H9 (cell line): ENCODE results near the gene DSCAM. TPM values are rescaled to one million over a fixed set of nuclear protein-coding genes. Genes with fewer than 3 reads are reported as not detected.

Source experiments
- DNase-seq: peaks from one replicate; pipeline ENCODE4 v3.0.0-alpha.2; 2017
- H2AFZ ChIP-seq: one replicate; pipeline ENCODE4 v1.6.1; 2013; ENCODE audit warnings: mild to moderate bottlenecking, low read length, control low read depth, moderate library complexity
- H2AK5ac ChIP-seq: 2 replicates; pipeline ENCODE4 v1.6.1; 2013; ENCODE audit warnings: low read length, control low read depth, mixed read lengths; ENCODE audit not compliant: insufficient read length
- H2BK120ac ChIP-seq: one replicate; pipeline ENCODE4 v1.6.1; 2013; ENCODE audit warnings: low read depth, mild to moderate bottlenecking, low read length, control low read depth, inconsistent platforms; ENCODE audit not compliant: poor library complexity, severe bottlenecking
- H2BK12ac ChIP-seq: 2 replicates; pipeline ENCODE4 v1.6.1; 2013; ENCODE audit warnings: low read length, control low read depth, mixed read lengths, low read depth; ENCODE audit not compliant: insufficient read length
- H2BK15ac ChIP-seq: 2 replicates; pipeline ENCODE4 v1.6.1; 2013; ENCODE audit warnings: low read depth, low read length, control low read depth
- H2BK20ac ChIP-seq: one replicate; pipeline ENCODE4 v1.6.1; 2013; ENCODE audit warnings: low read depth, mild to moderate bottlenecking, low read length, control low read depth, inconsistent platforms; ENCODE audit not compliant: poor library complexity, severe bottlenecking
- H2BK5ac ChIP-seq: 2 replicates; pipeline ENCODE4 v1.6.1; 2013; ENCODE audit warnings: low read length, control low read depth, mixed read lengths; ENCODE audit not compliant: insufficient read length
- H3K14ac ChIP-seq: 2 replicates; pipeline ENCODE4 v1.6.1; 2013; ENCODE audit warnings: low read length, control low read depth; ENCODE audit not compliant: insufficient read depth
- H3K18ac ChIP-seq: 2 replicates; pipeline ENCODE4 v1.6.1; 2013; ENCODE audit warnings: low read depth, mild to moderate bottlenecking, mixed read lengths, low read length, control low read depth; ENCODE audit not compliant: insufficient read length
- H3K23ac ChIP-seq: 2 replicates; pipeline ENCODE4 v1.6.1; 2013; ENCODE audit warnings: low read length, control low read depth, mixed read lengths, low read depth; ENCODE audit not compliant: insufficient read length
- H3K23me2 ChIP-seq: 2 replicates; pipeline ENCODE4 v1.6.1; 2013; ENCODE audit warnings: low read depth, mild to moderate bottlenecking, mixed read lengths, low read length, control low read depth; ENCODE audit not compliant: insufficient read length, poor library complexity, severe bottlenecking
- H3K27ac ChIP-seq: 2 replicates; pipeline ENCODE4 v1.5.1; 2013; ENCODE audit warnings: low read length, control low read depth, mixed read lengths, low read depth; ENCODE audit not compliant: insufficient read length
- H3K27me3 ChIP-seq: 2 replicates; pipeline ENCODE4 v1.6.1; 2013; ENCODE audit warnings: low read length, control low read depth, inconsistent platforms; ENCODE audit not compliant: insufficient read depth
- H3K4ac ChIP-seq: 2 replicates; pipeline ENCODE4 v1.6.1; 2013; ENCODE audit warnings: low read depth, mild to moderate bottlenecking, control low read depth, inconsistent platforms, low read length, moderate library complexity
- H3K4me1 ChIP-seq: 2 replicates; pipeline ENCODE4 v1.6.1; 2013; ENCODE audit warnings: low read length, control low read depth, inconsistent platforms; ENCODE audit not compliant: insufficient read depth
- H3K4me2 ChIP-seq: 2 replicates; pipeline ENCODE4 v1.6.1; 2013; ENCODE audit warnings: low read length, control low read depth, mixed read lengths; ENCODE audit not compliant: insufficient read length, insufficient read depth
- H3K56ac ChIP-seq: 2 replicates; pipeline ENCODE4 v1.6.1; 2013; ENCODE audit warnings: low read depth, mild to moderate bottlenecking, mixed read lengths, low read length, control low read depth; ENCODE audit not compliant: insufficient read length
- H3K79me1 ChIP-seq: 2 replicates; pipeline ENCODE4 v1.6.1; 2013; ENCODE audit warnings: low read depth, mild to moderate bottlenecking, moderate library complexity, low read length, control low read depth, inconsistent platforms; ENCODE audit not compliant: insufficient read depth, poor library complexity, severe bottlenecking
- H3K79me2 ChIP-seq: 2 replicates; pipeline ENCODE4 v1.6.1; 2013; ENCODE audit warnings: low read length, control low read depth, inconsistent platforms; ENCODE audit not compliant: insufficient read depth
- H3K9ac ChIP-seq: 2 replicates; pipeline ENCODE4 v1.6.1; 2013; ENCODE audit warnings: low read length, control low read depth, mixed read lengths; ENCODE audit not compliant: insufficient read length; ENCODE audit errors: extremely low read depth
- H3K9me3 ChIP-seq: one replicate; pipeline ENCODE4 v1.6.1; 2013; ENCODE audit warnings: low read depth, low read length, inconsistent platforms; ENCODE audit not compliant: control insufficient read depth
- H3T11ph ChIP-seq: one replicate; pipeline ENCODE4 v1.6.1; 2013; ENCODE audit warnings: mild to moderate bottlenecking, low read length, control low read depth, inconsistent platforms
- H4K20me1 ChIP-seq: one replicate; pipeline ENCODE4 v1.6.1; 2013; ENCODE audit not compliant: control insufficient read depth, insufficient read length, insufficient read depth
- H4K5ac ChIP-seq: 2 replicates; pipeline ENCODE4 v1.6.1; 2013; ENCODE audit warnings: low read depth, mild to moderate bottlenecking, mixed read lengths, low read length, control low read depth; ENCODE audit not compliant: insufficient read length
- H4K8ac ChIP-seq: replicated peaks from 2 replicates; pipeline ENCODE4 v1.6.1; 2013; ENCODE audit warnings: low read length, control low read depth, mixed read lengths, low read depth; ENCODE audit not compliant: insufficient read length
- H4K91ac ChIP-seq: 2 replicates; pipeline ENCODE4 v1.6.1; 2013; ENCODE audit warnings: low read depth, mild to moderate bottlenecking, moderate library complexity, mixed read lengths, low read length, control low read depth; ENCODE audit not compliant: insufficient read length
- H3K27ac Mint-ChIP-seq, 3 experiments: 2 replicates in 2 of 3; 3 replicates in 1 of 3; pipeline ENCODE4 v1.8.0; 2020 to 2021; ENCODE audit warnings: mixed read lengths in 3 of 3, mild to moderate bottlenecking in 1 of 3, moderate library complexity in 1 of 3
- H3K27me3 Mint-ChIP-seq: 2 replicates; pipeline ENCODE4 v1.8.0; 2021; ENCODE audit warnings: low read depth, mild to moderate bottlenecking, moderate library complexity, mixed read lengths
- H3K36me3 Mint-ChIP-seq, 3 experiments: 2 replicates in 2 of 3; 3 replicates in 1 of 3; pipeline ENCODE4 v1.8.0; 2020 to 2021; ENCODE audit warnings: low read depth in 3 of 3, mixed read lengths in 3 of 3; ENCODE audit not compliant: insufficient read depth in 1 of 3
- H3K4me1 Mint-ChIP-seq, 2 experiments: 2 replicates each; pipeline ENCODE4 v1.8.0; 2020; ENCODE audit warnings: mixed read lengths in 2 of 2
- H3K4me3 Mint-ChIP-seq, 2 experiments: 2 replicates in 1 of 2; 3 replicates in 1 of 2; pipeline ENCODE4 v1.8.0; 2020 to 2021; ENCODE audit warnings: mild to moderate bottlenecking in 2 of 2, mixed read lengths in 2 of 2, moderate library complexity in 1 of 2
- H3K9me3 Mint-ChIP-seq, 2 experiments: 2 replicates in 1 of 2; 3 replicates in 1 of 2; pipeline ENCODE4 v1.8.0; 2020; ENCODE audit warnings: mild to moderate bottlenecking in 2 of 2, mixed read lengths in 2 of 2, moderate library complexity in 1 of 2
- WGBS: extraction: QIAGEN DNeasy Blood & Tissue Kit; methylation state at CpG from one replicate; pipeline ENCODE4 v1.1.7; 2013; ENCODE audit warnings: missing lambda C conversion rate, low lambda C conversion rate, mixed read lengths; ENCODE audit not compliant: insufficient read length; ENCODE audit errors: extremely low coverage; 5-methylcytosine and 5-hydroxymethylcytosine counted together
- total RNA-seq: library from RNA; stranded (reverse); gene quantifications from 2 replicates; pipeline ENCODE4 v1.2.1, GENCODE V29; 2021
- TF ChIP-seq, protein P1 (sequence below): fragments of 200-600 bp; sonication (generic); conservative IDR thresholded peaks from 3 replicates; pipeline ENCODE4 v1.8.0; 2021; ENCODE audit warnings: antibody characterized with exemption, mild to moderate bottlenecking

The DSCAM gene
- total RNA-seq, 1 experiment from 2014 or later: 0.17 TPM

DNA sequence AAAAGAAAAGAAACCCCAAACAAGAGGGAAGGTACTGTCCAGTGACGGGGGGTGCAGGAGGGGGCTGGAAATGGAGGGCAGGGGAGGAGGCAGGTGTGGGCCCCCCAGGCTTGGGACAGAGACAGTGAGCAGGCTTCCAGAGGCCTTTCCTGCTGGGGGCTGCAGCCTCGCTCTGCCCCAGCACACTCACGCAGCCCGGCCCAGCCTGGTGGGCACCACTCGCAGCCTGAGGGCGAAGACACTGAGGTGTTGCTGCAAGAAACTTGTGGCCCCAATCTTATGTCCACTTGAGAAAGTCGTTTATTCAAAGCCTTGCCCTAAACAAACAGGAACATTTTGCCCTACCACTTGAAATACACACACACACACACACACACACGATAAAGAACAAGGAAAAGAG is 705.3 kb downstream of the DSCAM start:
- H4K5ac ChIP-seq: no peak overlapping the region
- no peak overlapping the region for H2BK12ac ChIP-seq
- H2AFZ ChIP-seq: no peak overlapping the region
- DNase-seq: no peak
- no peak overlapping the region for H3K56ac ChIP-seq
- no peaks in the 10 kb centered on the region for H3K4me1 ChIP-seq
- H4K20me1 ChIP-seq: no peaks in the 10 kb centered on the region
- no CpG with 5 or more reads among the region's 8 CpGs for WGBS
- Mint-ChIP-seq H3K36me3 (no peaks in the 10 kb centered on the region), H3K27ac (peak overlapping the region in 1 of 3 experiments; percentile 7; a peak in 1 of 7 replicates), H3K27me3 (peaks cover 2% of the 10 kb centered on the region), H3K9me3 (no peaks in the 10 kb centered on the region), H3K4me3 (no peak overlapping the region), H3K4me1 (no peaks in the 10 kb centered on the region)
- H3K14ac ChIP-seq: no peak overlapping the region
- H2BK15ac ChIP-seq: no peak overlapping the region
- H3K27ac ChIP-seq: no peak overlapping the region
- TF ChIP-seq, protein P1, sequence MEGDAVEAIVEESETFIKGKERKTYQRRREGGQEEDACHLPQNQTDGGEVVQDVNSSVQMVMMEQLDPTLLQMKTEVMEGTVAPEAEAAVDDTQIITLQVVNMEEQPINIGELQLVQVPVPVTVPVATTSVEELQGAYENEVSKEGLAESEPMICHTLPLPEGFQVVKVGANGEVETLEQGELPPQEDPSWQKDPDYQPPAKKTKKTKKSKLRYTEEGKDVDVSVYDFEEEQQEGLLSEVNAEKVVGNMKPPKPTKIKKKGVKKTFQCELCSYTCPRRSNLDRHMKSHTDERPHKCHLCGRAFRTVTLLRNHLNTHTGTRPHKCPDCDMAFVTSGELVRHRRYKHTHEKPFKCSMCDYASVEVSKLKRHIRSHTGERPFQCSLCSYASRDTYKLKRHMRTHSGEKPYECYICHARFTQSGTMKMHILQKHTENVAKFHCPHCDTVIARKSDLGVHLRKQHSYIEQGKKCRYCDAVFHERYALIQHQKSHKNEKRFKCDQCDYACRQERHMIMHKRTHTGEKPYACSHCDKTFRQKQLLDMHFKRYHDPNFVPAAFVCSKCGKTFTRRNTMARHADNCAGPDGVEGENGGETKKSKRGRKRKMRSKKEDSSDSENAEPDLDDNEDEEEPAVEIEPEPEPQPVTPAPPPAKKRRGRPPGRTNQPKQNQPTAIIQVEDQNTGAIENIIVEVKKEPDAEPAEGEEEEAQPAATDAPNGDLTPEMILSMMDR: no peak
- no peak overlapping the region for H2BK5ac ChIP-seq
- H4K8ac ChIP-seq: no peak overlapping the region
- H3K4me2 ChIP-seq: no peak overlapping the region
- H2BK120ac ChIP-seq: no peak overlapping the region
- no peak overlapping the region for H3K18ac ChIP-seq
- H3K79me2 ChIP-seq: no peaks in the 10 kb centered on the region
- H3K4ac ChIP-seq: no peak overlapping the region
- H3K27me3 ChIP-seq: no peaks in the 10 kb centered on the region
- no peak overlapping the region for H3T11ph ChIP-seq
- H3K79me1 ChIP-seq: no peaks in the 10 kb centered on the region
- H3K9me3 ChIP-seq: no peaks in the 10 kb centered on the region
- no peak overlapping the region for H3K23ac ChIP-seq
- no peaks in the 10 kb centered on the region for H3K23me2 ChIP-seq
- no peak overlapping the region for H3K9ac ChIP-seq
- no peak overlapping the region for H4K91ac ChIP-seq
- H2AK5ac ChIP-seq: no peak overlapping the region
- H2BK20ac ChIP-seq: no peak overlapping the region
